Suprapubic skin (tissue), 4 donors: ENCODE results near the gene XPC. TPM values are rescaled to one million over a fixed set of nuclear protein-coding genes. Genes with fewer than 3 reads are reported as not detected.

Experiments
- DNase-seq, 2 donors: peaks; one replicate each; pipeline ENCODE4 v3.0.0-alpha.2; 2019; ENCODE audit warnings: low spot score in 2 of 2
- H3K27ac ChIP-seq: fragments of 200-600 bp; sonication (generic); one replicate; pipeline ENCODE4 v1.5.1; 2019
- H3K27me3 ChIP-seq: fragments of 200-600 bp; sonication (generic); one replicate; pipeline ENCODE4 v1.5.1; 2019
- H3K36me3 ChIP-seq: fragments of 200-600 bp; sonication (generic); one replicate; pipeline ENCODE4 v1.5.1; 2019
- H3K4me1 ChIP-seq: fragments of 200-600 bp; sonication (generic); one replicate; pipeline ENCODE4 v1.5.1; 2019
- H3K4me3 ChIP-seq: fragments of 200-600 bp; sonication (generic); one replicate; pipeline ENCODE4 v1.5.1; 2019; ENCODE audit warnings: mild to moderate bottlenecking
- H3K9me3 ChIP-seq: fragments of 200-600 bp; sonication (generic); one replicate; pipeline ENCODE4 v1.5.1; 2019
- EP300 ChIP-seq: sonication (generic); formaldehyde crosslinking; IDR thresholded peaks from one replicate; pipeline ENCODE4 v1.6.1; 2017; ENCODE audit warnings: antibody characterized with exemption
- POLR2A ChIP-seq, 2 donors: fragments of 450-650 bp; IDR thresholded peaks; one replicate each; pipeline ENCODE4 v1.6.1; 2017; ENCODE audit warnings: antibody characterized with exemption in 2 of 2, mild to moderate bottlenecking in 2 of 2, moderate library complexity in 2 of 2
- POLR2AphosphoS5 ChIP-seq, 3 donors: sonication (generic); formaldehyde crosslinking; IDR thresholded peaks; one replicate each; pipeline ENCODE4 v1.6.1; 2017; ENCODE audit warnings: antibody characterized with exemption in 3 of 3
- WGBS: methylation state at CpG from one replicate; pipeline ENCODE4 v1.1.5; 2018; 5-methylcytosine and 5-hydroxymethylcytosine counted together
- total RNA-seq, 4 donors: library from RNA; depleted of rRNA; stranded (reverse); fragments of >200 nt; gene quantifications; one replicate each; pipeline ENCODE4 v1.1.0, GENCODE V29; 2016
- TF ChIP-seq, protein P1 (sequence below), 2 donors: fragments of 200-600 bp in 1 of 2; fragments of 450-650 bp in 1 of 2; sonication (generic) in 1 of 2; IDR thresholded peaks; one replicate each; pipeline ENCODE4 v1.5.1; 2016 to 2019; ENCODE audit warnings: antibody characterized with exemption in 2 of 2, mild to moderate bottlenecking in 1 of 2, moderate library complexity in 1 of 2

Gene XPC
- total RNA-seq, 4 donors from 2014 or later, result 49.7 to 176 (median 66.4) TPM

GRCh38 chr3:14169871-14170270, 8.5 kb downstream of the XPC start:
- TF ChIP-seq POLR2AphosphoS5 (IDR thresholded peaks at IDR 0.05), result no peak
- Histone ChIP-seq H3K9me3 (no peaks in the 10 kb centered on the region), H3K36me3 (peaks cover 74% of the 10 kb centered on the region), H3K27me3 (no peaks in the 10 kb centered on the region), H3K4me1 (peaks cover 15% of the 10 kb centered on the region), H3K4me3 (no peak overlapping the region), H3K27ac (no peak overlapping the region)
- DNase-seq, result no peak

DNA sequence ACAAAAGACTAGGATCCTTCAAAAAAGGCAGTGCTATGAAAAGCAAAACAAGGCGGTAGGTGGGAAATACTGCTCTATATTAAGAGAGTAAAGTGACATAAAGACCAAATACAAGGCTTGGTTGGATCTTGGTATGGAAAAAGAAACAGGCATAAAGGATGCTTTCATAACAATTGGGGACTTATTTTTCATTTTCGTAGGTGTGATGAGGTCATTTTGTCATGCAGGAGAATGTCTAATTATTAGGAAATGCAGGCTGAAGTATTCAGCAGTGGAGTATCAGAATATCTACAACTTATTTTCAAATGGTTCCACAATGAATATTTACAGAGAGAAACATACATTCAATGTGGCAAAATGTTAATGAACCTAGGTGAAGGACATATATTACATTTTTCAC, 9.0 kb downstream of the XPC start:
- no peak overlapping the region for H3K27ac ChIP-seq
- H3K4me3 ChIP-seq, result no peak overlapping the region
- H3K9me3 ChIP-seq, result no peaks in the 10 kb centered on the region
- TF ChIP-seq EP300, result no peak
- no peak for TF ChIP-seq POLR2A (IDR thresholded peaks at IDR 0.05)
- TF ChIP-seq POLR2AphosphoS5 (IDR thresholded peaks at IDR 0.05), result no peak
- TF ChIP-seq, protein P1, sequence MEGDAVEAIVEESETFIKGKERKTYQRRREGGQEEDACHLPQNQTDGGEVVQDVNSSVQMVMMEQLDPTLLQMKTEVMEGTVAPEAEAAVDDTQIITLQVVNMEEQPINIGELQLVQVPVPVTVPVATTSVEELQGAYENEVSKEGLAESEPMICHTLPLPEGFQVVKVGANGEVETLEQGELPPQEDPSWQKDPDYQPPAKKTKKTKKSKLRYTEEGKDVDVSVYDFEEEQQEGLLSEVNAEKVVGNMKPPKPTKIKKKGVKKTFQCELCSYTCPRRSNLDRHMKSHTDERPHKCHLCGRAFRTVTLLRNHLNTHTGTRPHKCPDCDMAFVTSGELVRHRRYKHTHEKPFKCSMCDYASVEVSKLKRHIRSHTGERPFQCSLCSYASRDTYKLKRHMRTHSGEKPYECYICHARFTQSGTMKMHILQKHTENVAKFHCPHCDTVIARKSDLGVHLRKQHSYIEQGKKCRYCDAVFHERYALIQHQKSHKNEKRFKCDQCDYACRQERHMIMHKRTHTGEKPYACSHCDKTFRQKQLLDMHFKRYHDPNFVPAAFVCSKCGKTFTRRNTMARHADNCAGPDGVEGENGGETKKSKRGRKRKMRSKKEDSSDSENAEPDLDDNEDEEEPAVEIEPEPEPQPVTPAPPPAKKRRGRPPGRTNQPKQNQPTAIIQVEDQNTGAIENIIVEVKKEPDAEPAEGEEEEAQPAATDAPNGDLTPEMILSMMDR (IDR thresholded peaks at IDR 0.05), result no peak
- DNase-seq, result no peak
- 88% methylated on average over 2 of the region's 2 CpGs for WGBS
- peaks cover 11% of the 10 kb centered on the region for H3K4me1 ChIP-seq
- H3K36me3 ChIP-seq, result peaks cover 79% of the 10 kb centered on the region
- no peaks in the 10 kb centered on the region for H3K27me3 ChIP-seq

GRCh38 chr3:14166877-14167603, 11.4 kb downstream of the XPC start:
- no peak for TF ChIP-seq POLR2AphosphoS5 (IDR thresholded peaks at IDR 0.05)
- TF ChIP-seq POLR2A (IDR thresholded peaks at IDR 0.05), result no peak
- 71% methylated on average over 9 of the region's 9 CpGs for WGBS

GRCh38 chr3:14162178-14162577, 16.2 kb downstream of the XPC start:
- H3K27me3 ChIP-seq, result no peaks in the 10 kb centered on the region
- WGBS, result 96% methylated on average over 2 of the region's 2 CpGs
- H3K27ac ChIP-seq, result no peak overlapping the region
- H3K4me3 ChIP-seq, result no peak overlapping the region
- H3K36me3 ChIP-seq, result peaks cover 100% of the 10 kb centered on the region
- DNase-seq, result no peak
- H3K9me3 ChIP-seq, result peaks cover 12% of the 10 kb centered on the region
- H3K4me1 ChIP-seq, result no peaks in the 10 kb centered on the region
- TF ChIP-seq, protein P1 (IDR thresholded peaks at IDR 0.05), result no peak
- no peak for TF ChIP-seq POLR2AphosphoS5 (IDR thresholded peaks at IDR 0.05)
- TF ChIP-seq POLR2A (IDR thresholded peaks at IDR 0.05), result no peak
- no peak for TF ChIP-seq EP300

More at GRCh38 chr3:14166877-14167603, 11.4 kb downstream of the XPC start:
- H3K4me3 ChIP-seq, result no peak overlapping the region
- peaks cover under 1% of the 10 kb centered on the region for H3K9me3 ChIP-seq
- no peaks in the 10 kb centered on the region for H3K27me3 ChIP-seq
- no peak overlapping the region for H3K27ac ChIP-seq
- peaks cover 94% of the 10 kb centered on the region for H3K36me3 ChIP-seq
- no peak for DNase-seq
- H3K4me1 ChIP-seq, result peaks cover 5% of the 10 kb centered on the region

GRCh38 chr3:14161282-14161681, 17.1 kb downstream of the XPC start:
- WGBS, result 93% methylated on average over 2 of the region's 2 CpGs
- no peaks in the 10 kb centered on the region for H3K27me3 ChIP-seq
- H3K36me3 ChIP-seq, result peaks cover 100% of the 10 kb centered on the region
- peaks cover 12% of the 10 kb centered on the region for H3K9me3 ChIP-seq
- H3K4me3 ChIP-seq, result no peak overlapping the region
- no peaks in the 10 kb centered on the region for H3K4me1 ChIP-seq
- no peak for TF ChIP-seq POLR2AphosphoS5 (IDR thresholded peaks at IDR 0.05)
- TF ChIP-seq, protein P1 (IDR thresholded peaks at IDR 0.05), result no peak
- DNase-seq, result no peak
- no peak overlapping the region for H3K27ac ChIP-seq

DNA sequence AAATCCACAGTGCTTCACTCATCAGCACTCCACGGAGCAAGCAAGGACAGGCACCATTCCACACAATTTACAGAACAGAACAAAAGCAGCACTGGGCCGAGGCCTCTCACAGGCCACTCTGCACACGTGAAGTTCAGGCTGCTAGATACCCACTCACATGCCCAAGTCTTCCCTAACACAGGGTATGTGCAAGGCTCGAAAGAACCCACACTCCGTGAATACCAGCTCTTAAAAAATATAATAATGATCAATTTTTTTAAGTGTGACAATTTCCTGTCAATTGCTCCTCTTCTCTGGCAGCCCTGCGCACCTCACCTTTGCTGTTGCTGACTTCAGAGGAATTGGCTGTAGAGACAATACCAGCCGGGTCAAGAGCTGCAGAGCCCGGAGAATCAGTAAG, 19.0 kb downstream of the XPC start:
- H3K27ac ChIP-seq, result no peak overlapping the region
- DNase-seq, result no peak
- H3K9me3 ChIP-seq, result peaks cover 12% of the 10 kb centered on the region
- 98% methylated on average over 8 of the region's 8 CpGs for WGBS
- H3K36me3 ChIP-seq, result peaks cover 92% of the 10 kb centered on the region
- H3K4me1 ChIP-seq, result no peaks in the 10 kb centered on the region
- no peaks in the 10 kb centered on the region for H3K27me3 ChIP-seq
- no peak overlapping the region for H3K4me3 ChIP-seq
- no peak for TF ChIP-seq POLR2AphosphoS5 (IDR thresholded peaks at IDR 0.05)
- no peak for TF ChIP-seq POLR2A (IDR thresholded peaks at IDR 0.05)
- TF ChIP-seq EP300, result no peak
- TF ChIP-seq, protein P1 (IDR thresholded peaks at IDR 0.05), result no peak
